Stimulated activated CD4-positive, alpha-beta T cell treated with anti-CD3 and anti-CD28 coated beads, Interleukin-1b, Interleukin-23, amount 100 ng/mL, for 4 hours (primary cell): ENCODE results near the gene METTL27.
"Not testable (repeated sequence)": the region's sequence is repeated elsewhere in the genome, so short reads cannot be mapped to it uniquely, and the experiment has no call there.

Experiments
- DNase-seq, 2 donors: peaks; one replicate each; pipeline ENCODE4 v3.0.0-alpha.2; 2020; ENCODE audit warnings: low read depth in 2 of 2

METTL27 gene

DNA sequence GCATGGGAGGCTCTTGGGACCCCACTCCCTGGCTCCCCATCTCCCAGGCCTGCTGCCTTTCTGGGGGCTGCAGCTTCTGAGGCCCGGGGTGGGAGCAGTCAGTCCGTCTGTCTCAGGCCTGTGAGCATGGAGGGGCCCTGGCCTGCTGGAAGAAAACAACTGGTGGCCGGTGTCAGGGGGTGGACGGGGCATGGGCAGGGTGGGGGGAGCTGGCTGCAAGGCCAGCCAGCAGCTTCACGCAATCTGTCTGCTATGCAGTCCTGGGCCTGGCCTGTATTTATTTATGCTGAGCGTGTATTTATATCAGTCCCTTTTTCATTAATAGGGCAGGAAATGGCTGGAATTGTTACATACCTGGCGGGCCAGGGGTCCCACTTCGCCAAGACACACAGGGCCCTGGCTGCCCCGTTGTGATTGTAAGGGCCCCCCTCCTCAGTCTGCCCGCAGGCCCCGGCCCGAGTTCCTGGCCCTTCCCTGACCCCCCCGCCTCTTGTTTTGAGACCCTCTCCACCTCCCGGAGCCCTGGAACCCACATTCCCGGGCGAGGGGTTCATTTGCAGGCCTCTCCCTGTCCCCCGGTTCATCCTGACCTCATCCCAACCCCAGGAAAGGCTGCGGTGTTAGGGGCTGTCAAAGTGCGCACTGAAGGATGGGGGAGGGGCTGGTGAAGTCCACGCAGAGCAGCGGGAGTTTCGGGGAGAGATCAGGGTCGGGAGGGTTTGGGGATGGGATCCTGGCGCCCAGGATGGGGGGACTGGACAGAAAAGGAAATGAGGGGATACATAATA is 26.9 kb upstream of the METTL27 start:
- DNase-seq: no peak

DNA sequence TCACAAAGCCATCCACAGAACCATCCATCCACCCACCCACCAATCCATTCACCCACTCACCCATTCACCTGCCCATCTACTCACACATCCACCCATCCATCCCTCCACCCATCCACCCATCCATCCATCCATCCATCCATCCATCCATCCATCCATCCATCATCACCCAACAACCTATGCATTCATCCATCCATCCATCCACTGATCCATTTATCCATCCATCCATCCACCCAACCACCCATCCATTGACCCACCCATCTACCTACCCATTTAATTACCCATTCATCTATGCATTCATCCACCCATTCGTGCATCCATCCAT is 24.1 kb upstream of the METTL27 start:
- DNase-seq: no peak

DNA sequence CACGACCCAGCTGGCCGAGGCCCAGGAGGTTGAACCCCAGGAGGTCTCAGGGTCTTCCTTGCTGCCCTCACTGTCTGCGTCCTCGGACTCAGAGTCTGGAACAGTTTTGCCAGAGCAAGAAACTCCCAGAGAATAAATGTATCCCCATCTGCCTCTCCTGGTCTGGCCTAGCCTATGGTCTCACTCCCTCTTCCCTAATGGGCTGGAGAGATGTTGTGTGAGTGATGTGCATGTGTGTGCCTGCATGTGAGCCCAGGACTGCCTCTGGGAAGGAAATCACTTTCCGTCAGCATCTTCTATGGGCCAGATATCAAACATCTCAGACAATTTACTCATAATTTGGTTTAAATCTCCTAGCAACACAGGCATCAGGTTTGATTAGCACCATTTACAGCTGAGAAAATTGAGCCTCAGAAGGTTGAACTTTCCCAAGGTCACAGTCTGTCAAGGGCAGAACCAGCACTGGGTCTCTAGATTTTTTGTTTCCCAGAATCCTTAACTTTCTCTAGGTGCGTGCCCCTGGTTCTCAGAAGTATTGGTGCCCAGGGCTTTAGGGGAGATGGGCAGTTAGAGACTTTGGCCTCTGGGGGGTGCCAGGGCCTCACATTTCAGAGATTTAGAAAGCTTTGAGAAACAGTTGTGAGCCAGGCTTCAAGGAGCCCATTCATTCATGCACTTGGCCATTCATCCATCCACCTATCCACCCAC is 23.6 kb upstream of the METTL27 start:
- DNase-seq: no peak

DNA sequence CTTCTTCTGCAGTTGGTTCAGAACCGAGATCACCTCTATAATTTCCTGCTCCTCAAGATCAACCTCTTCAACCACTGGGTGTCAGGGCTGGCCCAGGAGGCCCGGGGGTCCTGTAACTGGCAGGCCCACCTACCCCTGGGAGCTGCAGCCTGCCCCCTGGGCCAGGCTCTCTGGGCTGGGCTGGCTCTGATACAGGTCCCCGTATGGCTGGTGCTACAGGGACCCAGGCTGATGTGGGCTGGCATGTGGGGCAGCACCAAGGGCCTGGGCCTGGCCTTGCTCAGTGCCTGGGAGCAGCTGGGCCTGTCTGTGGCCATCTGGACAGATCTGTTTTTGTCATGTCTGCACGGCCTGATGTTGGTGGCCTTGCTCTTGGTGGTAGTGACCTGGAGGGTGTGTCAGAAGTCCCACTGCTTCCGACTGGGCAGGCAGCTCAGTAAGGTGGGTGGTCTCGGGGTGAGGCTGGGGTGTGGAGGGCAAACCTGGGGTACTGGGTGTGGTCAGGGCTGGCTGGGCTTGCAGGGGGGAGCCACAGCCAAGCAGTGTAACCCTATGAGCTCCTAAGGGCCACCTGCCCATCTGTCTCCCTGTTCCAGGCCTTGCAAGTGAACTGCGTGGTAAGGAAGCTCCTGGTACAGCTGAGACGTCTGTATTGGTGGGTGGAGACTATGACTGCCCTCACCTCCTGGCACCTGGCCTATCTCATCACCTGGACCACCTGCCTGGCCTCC is 22.8 kb upstream of the METTL27 start:
- no peak for DNase-seq

DNA sequence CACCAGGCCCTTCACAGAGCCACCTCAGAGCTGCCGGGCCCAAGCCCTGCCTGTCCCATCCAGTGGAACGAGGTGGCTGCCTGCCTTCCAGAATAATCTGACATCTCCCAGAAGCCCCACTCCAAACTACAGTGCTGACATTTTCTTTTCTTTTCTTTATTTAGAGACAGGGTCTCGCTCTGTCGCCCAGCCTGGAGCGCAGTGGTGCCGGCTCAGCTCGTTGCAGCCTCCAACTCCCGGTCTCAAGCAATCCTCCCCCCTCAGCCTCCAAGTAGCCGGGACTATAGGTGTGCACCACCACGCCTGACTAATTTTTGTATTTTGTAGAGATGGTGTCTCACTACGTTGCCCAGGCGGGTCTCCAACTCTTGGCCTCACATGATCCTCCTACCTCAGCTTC is 19.0 kb upstream of the METTL27 start:
- no peak for DNase-seq

DNA sequence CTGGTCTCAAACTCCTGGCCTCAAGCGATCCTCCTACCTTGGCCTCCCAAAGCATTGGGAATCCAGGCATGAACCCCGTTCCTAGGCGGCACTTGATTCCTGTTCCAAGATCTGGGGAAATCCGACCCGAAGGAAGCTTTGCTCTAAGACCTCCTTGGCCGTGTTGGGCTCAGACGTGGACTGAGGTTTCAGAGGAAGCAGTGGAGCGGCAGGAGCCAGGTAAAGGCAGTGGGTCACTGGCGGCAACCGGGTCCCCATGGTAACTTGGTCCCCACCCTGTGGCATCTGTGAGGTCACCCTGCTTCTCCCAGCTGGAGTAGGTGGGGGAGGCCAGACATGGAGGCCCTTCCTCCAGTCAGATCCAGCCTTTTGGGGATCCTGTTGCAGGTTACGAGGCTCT is 18.5 kb upstream of the METTL27 start, which contains the start of gene TMEM270:
TSS of gene TMEM270 (plus strand) at position 301 of the 400 bp plus-strand sequence. CDS start at position 337, 36 bp downstream.
- no peak for DNase-seq

DNA sequence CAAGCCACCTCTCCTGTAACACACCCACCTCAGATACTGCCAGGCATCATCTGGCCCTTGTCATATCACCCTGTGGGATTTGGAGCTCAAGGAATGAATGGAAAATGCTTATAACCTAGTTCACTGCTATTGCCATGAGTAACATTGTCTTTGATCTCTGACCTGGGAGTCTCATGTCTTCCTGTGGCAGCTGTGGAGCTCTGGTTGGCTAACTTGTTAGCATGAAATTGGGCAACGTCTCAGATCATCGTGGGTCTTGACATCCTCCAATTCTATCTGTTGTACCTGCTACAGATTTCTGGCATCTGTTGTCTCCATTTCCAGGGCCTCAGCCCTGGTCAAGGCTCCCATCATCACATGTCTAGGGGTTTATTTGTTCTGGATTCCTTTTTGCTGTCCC is 16.5 kb upstream of the METTL27 start:
- no peak for DNase-seq

DNA sequence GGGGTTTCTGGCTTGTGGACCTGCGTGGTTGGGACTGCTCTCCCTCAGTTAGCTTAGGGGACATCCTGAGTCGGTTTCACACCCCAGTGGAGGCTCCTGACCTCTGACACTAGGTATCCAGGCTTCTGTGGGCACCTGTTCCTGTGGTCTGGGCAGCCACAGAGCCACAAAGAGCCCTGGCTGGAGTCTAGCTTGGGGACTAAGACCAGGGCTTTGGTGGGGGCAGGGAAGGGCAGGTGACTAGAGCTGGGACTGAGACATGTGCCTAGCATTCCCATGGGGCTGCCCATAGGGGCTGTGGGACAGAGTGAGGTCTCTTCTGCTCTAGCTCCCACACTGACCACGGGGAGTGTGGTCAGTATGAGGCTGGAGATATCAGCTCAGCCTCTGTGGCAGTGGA is 14.6 kb upstream of the METTL27 start:
- no peak for DNase-seq

DNA sequence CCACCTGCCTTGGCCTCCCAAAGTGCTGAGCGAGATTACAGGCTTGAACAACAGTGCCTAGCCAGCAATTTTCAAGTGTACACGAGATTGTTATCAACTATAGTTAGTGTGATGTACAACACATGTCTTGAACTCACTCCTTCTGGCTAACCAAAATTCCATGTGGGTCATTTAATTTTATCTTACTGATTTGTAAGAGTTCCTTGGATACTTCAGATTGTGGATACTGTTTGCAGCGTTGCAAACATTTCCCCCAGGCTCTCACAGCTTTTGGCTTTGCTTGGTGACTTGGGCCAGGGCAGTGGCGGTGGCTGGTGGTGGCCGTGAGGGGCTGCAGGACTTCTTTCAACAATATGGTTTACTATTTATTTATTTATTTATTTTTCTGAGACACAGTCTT is 10.2 kb upstream of the METTL27 start:
- no peak for DNase-seq

DNA sequence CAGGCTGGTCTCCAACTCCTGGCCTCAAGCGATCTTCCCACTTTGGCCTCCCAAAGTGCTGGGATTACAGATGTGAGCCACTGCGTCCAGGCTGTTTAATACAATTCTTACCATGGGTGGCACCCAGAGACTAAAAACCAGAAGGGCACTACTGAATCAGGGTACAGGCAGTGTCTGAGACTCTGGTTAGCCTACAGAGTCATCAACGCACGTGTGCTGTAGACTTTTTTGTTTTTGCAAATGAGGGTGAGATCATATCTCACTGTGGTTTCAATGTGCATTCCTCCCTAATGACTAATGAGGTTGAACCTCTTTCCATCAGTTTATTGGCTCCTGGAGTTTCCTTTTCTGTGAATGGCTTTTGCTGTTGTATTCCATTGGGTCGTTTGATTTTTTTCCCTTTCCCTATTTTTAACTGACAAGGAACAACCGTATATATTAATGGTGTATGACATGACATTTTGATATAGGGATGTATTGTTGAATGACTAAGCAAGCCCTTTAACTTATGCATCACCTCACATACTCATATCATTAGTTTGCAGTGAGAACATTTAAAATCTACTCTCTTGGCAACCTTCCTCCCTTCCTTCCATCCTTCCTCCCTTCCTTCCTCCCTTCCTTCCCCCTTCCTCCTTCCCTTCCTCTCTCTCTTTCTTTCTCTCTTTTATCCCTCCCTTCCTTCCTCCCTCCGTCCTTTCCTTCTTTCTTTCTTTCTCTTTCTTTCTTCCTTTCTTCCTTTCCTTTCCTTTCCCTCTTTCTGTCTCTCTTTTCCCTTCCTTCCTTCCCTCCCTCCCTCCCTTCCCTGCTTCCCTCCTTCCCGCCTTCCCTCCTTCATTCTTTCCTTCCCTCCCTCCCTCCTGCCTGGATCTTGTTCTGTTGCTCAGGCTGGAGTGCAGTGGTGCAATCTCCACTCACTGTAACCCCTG is 9.4 kb upstream of the METTL27 start:
- DNase-seq: no peak

DNA sequence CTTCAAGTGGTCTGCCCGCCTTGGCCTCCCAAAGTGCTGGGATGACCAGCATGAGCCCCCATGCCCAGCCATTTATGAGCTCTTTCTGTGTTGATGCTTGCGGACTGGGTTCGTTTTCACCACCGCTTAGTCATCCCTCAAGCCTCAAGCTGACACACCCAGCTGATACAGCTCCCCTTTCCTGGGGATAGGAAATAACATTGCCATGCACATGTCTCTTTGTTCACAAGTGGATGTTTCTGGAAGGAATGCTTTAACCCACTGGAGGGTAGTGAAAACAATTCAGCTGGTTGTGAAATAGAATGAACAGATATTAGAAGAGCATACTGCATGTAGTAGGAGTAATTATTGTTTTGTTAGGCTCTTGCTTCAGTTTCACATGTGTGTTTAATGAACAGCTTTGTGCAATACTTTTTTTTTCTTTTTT is 8.5 kb upstream of the METTL27 start:
- DNase-seq: no peak

DNA sequence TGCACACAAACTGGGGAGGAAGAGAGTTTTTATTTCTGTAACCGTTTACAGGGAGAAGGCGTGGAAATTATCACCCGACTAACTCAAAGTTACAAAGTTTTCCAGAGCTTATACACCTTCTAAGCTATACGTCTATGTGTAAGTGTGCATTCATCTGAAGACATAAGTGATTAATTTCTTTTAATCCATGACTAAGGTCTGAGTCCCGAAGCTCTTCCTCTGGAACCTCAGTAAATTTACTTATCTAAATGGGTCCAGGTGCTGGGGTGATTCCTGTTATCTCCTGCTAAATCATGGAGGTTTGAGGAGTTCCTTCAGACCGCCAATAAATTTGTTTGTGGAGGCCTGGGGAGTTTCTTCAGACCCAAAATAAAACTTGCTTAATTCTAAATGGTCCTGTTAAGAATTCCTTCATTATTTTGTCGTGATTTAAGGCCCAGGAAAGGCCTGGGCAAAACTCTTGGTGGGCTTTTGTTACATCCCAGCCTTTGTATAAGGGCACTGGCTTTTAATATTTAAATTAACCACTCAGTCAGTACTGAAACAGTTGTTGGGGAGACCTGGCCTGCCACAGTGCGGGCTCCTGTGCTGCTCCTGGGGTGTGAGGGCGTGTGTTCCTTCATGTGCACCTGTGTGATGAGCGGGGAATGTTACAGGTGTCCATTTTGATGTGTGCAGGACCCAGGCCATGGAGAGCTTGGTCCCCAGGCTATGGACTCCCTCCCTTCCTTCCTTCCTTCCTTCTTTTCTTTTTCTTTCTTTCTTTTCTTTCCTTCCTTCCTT is 5.8 kb upstream of the METTL27 start:
- no peak for DNase-seq

DNA sequence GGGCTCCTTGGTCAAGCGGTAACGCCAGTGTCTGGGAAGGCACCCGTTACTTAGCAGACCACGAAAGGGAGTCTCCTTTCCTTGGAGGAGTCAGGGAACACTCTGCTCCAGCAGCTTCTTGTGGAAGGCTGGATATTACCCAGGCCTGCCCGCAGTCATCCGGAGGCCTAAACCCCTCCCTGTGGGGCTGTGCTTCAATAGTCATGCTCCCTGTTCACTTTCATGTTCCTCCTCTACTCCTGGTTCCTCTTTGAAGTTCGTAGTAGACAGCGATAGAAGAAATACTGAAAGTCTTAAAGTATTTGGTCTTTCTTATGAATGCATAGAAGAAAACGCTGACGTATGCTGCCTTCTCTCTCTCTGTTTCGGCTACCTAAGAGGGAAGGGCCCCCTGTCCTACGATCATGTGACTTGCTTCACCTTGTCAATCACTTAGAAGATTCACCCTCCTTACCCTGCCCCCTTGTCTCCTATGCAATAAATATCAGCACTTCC is 3.4 kb upstream of the METTL27 start:
- DNase-seq: not testable (repeated sequence)

DNA sequence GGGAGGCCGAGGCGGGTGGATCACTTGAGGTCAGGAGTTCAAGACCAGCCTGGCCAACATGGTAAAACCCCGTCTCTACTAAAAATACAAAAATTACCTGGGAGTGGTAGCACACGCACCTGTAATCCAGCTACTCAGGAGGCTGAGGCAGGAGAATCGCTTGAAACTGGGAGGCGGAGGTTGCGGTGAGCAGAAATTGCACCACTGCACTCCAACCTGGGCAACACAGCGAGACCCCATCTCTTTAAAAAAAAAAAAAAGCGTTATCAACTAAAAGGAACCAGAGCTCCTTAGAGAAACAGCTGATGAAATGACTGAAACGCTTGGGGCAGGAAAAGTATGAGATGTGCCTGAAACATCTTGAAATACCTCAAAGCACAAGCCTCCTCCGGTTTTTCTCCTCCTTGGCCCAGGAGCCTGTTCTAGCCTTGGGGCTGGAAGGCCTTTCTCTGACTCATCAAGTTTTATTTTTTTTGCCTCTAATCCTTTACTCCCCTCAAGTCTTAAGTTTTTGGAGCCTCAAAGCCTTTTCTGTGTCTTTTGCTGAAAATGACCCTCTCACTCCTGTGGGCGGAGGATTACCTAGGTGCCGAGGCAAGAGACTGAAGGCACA is 2.6 kb upstream of the METTL27 start:
- no peak for DNase-seq

DNA sequence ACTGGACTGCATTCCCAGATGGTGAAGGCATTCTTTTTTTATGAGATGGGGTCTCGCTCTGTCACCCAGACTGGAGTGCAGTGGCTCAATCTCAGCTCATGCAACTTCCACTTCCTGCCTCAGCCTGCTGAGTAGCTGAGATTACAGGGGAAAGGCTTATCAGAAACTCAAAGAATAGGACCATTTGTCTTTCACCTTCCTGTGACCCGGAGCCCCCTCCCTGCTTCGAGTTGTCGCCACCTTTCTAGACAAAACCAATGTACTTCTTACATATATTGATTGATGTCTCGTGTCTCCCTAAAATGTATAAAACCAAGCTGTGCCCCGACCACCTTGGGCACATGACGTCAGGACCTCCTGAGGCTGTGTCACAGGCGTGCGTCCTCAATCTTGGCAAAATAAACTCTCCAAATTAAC is 1.8 kb upstream of the METTL27 start:
- DNase-seq: no peak

DNA sequence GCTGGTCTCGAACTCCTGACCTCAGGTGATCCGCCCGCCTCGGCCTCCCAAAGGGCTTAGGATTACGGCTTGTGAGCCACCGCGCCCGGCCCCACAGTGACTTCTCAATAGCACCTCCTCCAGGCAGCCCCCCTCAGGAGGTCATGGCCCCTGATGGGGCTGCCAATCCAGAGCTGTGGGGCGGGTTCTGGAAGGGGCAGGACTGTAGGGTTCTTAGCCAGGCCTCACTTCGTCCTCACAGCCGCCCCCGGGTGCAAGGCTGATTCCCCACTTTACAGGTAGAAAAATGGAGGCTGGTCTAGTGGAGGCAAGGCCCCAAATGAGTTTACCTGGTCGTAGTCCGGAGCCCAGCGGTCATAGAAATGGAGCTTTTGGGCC is 638 bp downstream of the METTL27 start:
- no peak for DNase-seq

DNA sequence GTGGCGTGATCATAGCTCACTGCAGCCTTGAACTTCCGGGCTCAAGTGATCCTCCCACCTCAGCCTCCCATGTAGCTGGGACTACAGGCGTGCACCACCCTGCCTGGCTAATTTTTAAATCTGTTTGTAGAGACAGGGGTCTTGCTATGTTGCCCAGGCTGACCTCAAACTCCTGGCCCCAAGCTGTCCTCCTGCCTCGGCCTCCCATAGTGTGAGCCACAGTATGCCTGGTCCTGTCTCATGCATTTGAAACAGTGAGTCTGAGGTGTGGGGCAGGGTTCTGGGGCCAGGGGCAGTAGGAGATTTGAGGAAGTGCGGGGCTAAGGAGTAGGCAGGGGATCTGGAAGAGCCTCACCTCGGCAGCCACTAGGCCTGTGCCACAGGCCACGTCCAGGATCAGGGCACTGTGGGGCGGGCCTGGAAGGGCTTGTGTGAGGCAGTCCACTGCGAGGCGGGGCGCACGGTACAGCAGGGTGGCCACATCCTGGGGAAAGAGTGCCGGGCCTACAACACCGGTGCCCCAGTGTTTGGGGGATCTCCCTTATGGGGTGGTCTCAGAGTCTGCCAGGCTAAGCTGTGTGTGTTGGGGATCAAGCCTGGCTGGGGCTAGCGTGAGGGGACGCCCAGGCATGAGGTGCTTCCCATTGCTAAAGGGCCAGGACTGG is 1.5 kb downstream of the METTL27 start:
- DNase-seq: no peak

DNA sequence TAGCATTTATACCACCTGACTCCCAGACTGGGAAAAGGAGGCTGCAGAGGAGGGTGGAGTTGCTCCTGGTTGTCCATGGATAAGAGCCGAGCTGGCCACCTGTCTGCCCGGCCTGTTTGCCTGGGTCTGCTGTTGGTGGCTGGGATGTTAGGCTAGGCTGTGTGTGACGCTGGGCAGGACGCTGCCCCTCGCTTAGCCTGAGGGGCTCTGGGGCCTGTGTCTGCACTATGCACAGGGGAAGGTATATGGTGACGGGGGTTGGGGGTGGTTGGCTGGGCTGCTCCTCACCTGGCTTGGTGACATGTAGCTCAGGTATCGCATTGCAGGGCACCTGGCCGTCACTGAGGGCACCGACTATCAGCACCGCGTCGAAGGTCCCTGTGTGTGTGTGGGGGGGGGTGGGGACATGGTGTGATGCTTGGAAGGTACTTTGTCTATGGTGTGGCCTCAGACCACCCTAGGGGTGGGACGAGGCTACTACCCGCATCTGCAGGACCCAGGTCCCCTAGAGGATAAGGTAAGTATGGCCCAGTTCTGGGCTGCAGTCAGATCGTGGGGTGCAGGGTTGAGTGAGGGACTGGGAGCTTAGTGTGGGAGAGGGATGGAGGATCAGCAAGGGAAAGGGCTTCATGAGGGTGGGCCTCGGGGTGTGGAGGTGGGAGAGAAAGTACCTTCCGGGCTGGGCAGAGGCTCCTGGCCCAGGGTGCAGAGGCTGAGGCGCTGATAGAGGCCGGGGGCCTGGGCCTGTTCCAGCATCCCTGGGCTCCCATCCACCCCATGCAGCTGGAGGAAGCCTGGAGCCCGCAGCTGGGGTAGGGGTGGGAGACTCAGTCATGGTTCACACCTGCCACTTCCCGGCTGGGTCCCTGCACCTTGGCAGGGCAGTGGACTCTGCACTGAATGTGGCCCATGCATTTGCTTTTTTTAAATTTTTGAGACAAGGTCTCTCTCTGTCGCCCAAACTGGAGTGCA is 2.3 kb downstream of the METTL27 start:
- DNase-seq: no peak

DNA sequence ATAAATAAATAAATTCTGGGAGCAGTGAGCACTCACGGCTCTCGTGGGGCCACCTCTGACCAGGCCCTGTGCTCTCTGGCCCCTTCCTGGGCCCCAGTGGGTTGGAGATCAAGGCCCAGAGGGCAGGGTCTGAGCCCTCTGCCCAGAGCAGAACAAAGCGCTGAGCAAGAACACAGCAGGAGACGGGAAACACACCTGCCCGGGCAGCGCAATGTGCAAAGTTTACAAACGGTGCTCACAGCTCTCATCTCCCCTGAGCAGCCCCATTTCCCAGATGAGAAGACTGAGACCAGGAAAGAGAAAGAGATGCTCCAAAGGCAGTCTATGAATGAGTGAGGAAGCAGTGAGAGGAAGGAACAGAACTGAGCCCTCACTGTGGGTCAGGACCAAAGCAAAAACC is 3.0 kb downstream of the METTL27 start:
- no peak for DNase-seq
